Endothelial cell of umbilical vein (primary cell): ENCODE measurements around the gene DHCR7. TPM values are rescaled to one million over a fixed set of nuclear protein-coding genes. Genes with fewer than 3 reads are reported as not detected.

ENCODE experiments used
- BruUV-seq: library from RNA; stranded (reverse); fragments of 400-500 nt; replicated peaks from 2 replicates; lab custom pipeline; 2021; lab: Mats Ljungman, UMichigan
- CTCF ChIA-PET: fragments of 300-600, 350-600 bp; sonication (Branson Sonifier 250); formaldehyde crosslinking; loops from one replicate; lab custom pipeline; 2021; ENCODE audit warnings: antibody characterized with exemption, inconsistent platforms; lab: Charles Lee
- POLR2A ChIA-PET: fragments of 300-600, 350-600 bp; sonication (Branson Sonifier 250); formaldehyde crosslinking; loops from one replicate; lab custom pipeline; 2021; ENCODE audit warnings: antibody characterized with exemption, inconsistent platforms; lab: Charles Lee
- DNase-seq: peaks from one replicate; pipeline ENCODE4 v3.0.0-alpha.2; 2011; ENCODE audit warnings: low read depth, low spot score
- FAIRE-seq: peaks from 2 replicates; lab custom pipeline; 2011; peaks lifted over from hg19 to GRCh38; lab: Jason Lieb, UNC
- H2AFZ ChIP-seq: 2 replicates; pipeline ENCODE4 v1.6.0; 2012; ENCODE audit warnings: low read depth, low read length, control low read depth, inconsistent platforms
- H3K27ac ChIP-seq: 2 replicates; pipeline ENCODE4 v1.5.1; 2011; ENCODE audit warnings: low read depth, mild to moderate bottlenecking, control low read depth, low read length, moderate library complexity; ENCODE audit not compliant: insufficient read depth
- H3K27me3 ChIP-seq, 2 experiments: 2 replicates each; pipeline versions ENCODE4 v1.6.0 to v1.6.1; 2011; ENCODE audit warnings: low read length in 2 of 2, mixed read lengths in 1 of 2; ENCODE audit not compliant: control insufficient read depth in 2 of 2, insufficient read depth in 2 of 2
- H3K36me3 ChIP-seq, 2 experiments: 2 replicates in 1 of 2; 3 replicates in 1 of 2; pipeline ENCODE4 v1.5.1; 2011; ENCODE audit warnings: low read length in 2 of 2, mild to moderate bottlenecking in 1 of 2, moderate library complexity in 1 of 2; ENCODE audit not compliant: control insufficient read depth in 2 of 2, insufficient read depth in 2 of 2; ENCODE audit errors: extremely low read depth in 1 of 2
- H3K4me1 ChIP-seq: 3 replicates; pipeline ENCODE4 v1.5.1; 2011; ENCODE audit warnings: mild to moderate bottlenecking, low read length; ENCODE audit not compliant: control insufficient read depth, insufficient read depth; ENCODE audit errors: extremely low read depth
- H3K4me2 ChIP-seq: 2 replicates; pipeline ENCODE4 v1.6.1; 2011; ENCODE audit warnings: low read length, control low read depth, mixed read lengths; ENCODE audit not compliant: insufficient read depth
- H3K4me3 ChIP-seq, 3 experiments: fragments of 200-600 bp in 1 of 3; sonication (generic), shearing (Covaris generic) in 1 of 3; replicated peaks in 1 of 3; 2 replicates each; pipeline ENCODE4 v1.5.1; 2011 to 2016; ENCODE audit warnings: control low read depth in 3 of 3, low read length in 3 of 3, mild to moderate bottlenecking in 2 of 3, inconsistent platforms in 1 of 3, low read depth in 1 of 3, moderate library complexity in 1 of 3; ENCODE audit not compliant: insufficient read depth in 1 of 3
- H3K79me2 ChIP-seq: 2 replicates; pipeline ENCODE4 v1.6.0; 2012; ENCODE audit warnings: low read length, inconsistent platforms; ENCODE audit not compliant: control insufficient read depth, insufficient read depth
- H3K9ac ChIP-seq: replicated peaks from 2 replicates; pipeline ENCODE3; 2011; ENCODE audit warnings: low read length, control low read depth; ENCODE audit not compliant: insufficient read depth; ENCODE audit errors: extremely low read depth
- H3K9me1 ChIP-seq: replicated peaks from 3 replicates; pipeline ENCODE4 v1.6.0; 2011; ENCODE audit warnings: mild to moderate bottlenecking, low read length; ENCODE audit not compliant: control insufficient read depth, insufficient read depth; ENCODE audit errors: extremely low read depth
- H3K9me3 ChIP-seq: replicated peaks from 2 replicates; pipeline ENCODE4 v1.5.1; 2012; ENCODE audit warnings: low read length, inconsistent platforms; ENCODE audit not compliant: control insufficient read depth, insufficient read depth
- H4K20me1 ChIP-seq: replicated peaks from 2 replicates; pipeline ENCODE3; 2011; ENCODE audit warnings: mild to moderate bottlenecking, low read length; ENCODE audit not compliant: control insufficient read depth, insufficient read depth; ENCODE audit errors: extremely low read depth
- CTCF ChIP-seq, 2 donors: IDR thresholded peaks; 1 replicate in 1 of 2; 2 replicates in 1 of 2; pipeline ENCODE4 v1.5.1; 2011; ENCODE audit warnings: low read length in 2 of 2, mild to moderate bottlenecking in 2 of 2, moderate library complexity in 2 of 2, control low read depth in 1 of 2, inconsistent platforms in 1 of 2, low read depth in 1 of 2; ENCODE audit not compliant: insufficient read depth in 1 of 2; ENCODE audit errors: extremely low read depth in 1 of 2
- EZH2 ChIP-seq: IDR thresholded peaks from 2 replicates; pipeline ENCODE4 v1.6.1; 2012; ENCODE audit warnings: borderline replicate concordance, low read depth, mild to moderate bottlenecking, moderate library complexity, low read length, inconsistent platforms; ENCODE audit not compliant: severe bottlenecking
- FOS ChIP-seq: IDR thresholded peaks from 2 replicates; pipeline ENCODE4 v1.6.1; 2011; ENCODE audit warnings: mild to moderate bottlenecking, low read length, moderate library complexity, borderline replicate concordance; ENCODE audit not compliant: insufficient read depth
- GATA2 ChIP-seq: IDR thresholded peaks from 2 replicates; pipeline ENCODE4 v1.7.0; 2011; ENCODE audit warnings: low read depth, mild to moderate bottlenecking, moderate library complexity, mixed read lengths, low read length; ENCODE audit not compliant: insufficient read length, insufficient read depth
- JUN ChIP-seq: IDR thresholded peaks from 2 replicates; pipeline ENCODE4 v1.6.1; 2011; ENCODE audit warnings: borderline replicate concordance, low read depth; ENCODE audit not compliant: insufficient read length, insufficient read depth
- MYC ChIP-seq: IDR thresholded peaks from one replicate; pipeline ENCODE4 v1.6.1; 2011; ENCODE audit warnings: mild to moderate bottlenecking, low read depth, low read length
- POLR2A ChIP-seq: IDR thresholded peaks from 2 replicates; pipeline ENCODE4 v1.6.1; 2012; ENCODE audit warnings: low read depth, mild to moderate bottlenecking, control low read depth, low read length
- POLR2AphosphoS5 ChIP-seq: IDR thresholded peaks from 2 replicates; pipeline ENCODE4 v1.6.1; 2012; ENCODE audit warnings: low read depth, mild to moderate bottlenecking, control low read depth, low read length, moderate library complexity; ENCODE audit not compliant: insufficient read depth
- dilution Hi-C: fragments of 300-500 bp; cut with MboI; formaldehyde crosslinking; loops from one replicate; pipeline ENCODE4 v1.15.0; 2019; ENCODE audit warnings: low sequenced_read_pairs; ENCODE audit not compliant: extremely low pct_ligation_motif_present
- intact Hi-C: fragments of 100-400 bp; cut with micrococcal nuclease; formaldehyde crosslinking; loops from one replicate; pipeline ENCODE4 v1.10.0; 2022
- polyA plus RNA-seq, 4 experiments: library from polyadenylated mRNA; depleted of rRNA in 3 of 4; stranded (reverse) in 3 of 4; unstranded in 1 of 4; fragments of >200 nt; gene quantifications; 2 replicates each; pipeline versions ENCODE4 v1.2.1 to v1.2.3, GENCODE V29; 2011 to 2012; ENCODE audit warnings: missing spikeins in 1 of 4
- total RNA-seq: library from RNA; stranded (reverse); gene quantifications from 2 replicates; pipeline ENCODE4 v1.2.3, GENCODE V29; 2021
- TF ChIP-seq, protein P1 (sequence below): IDR thresholded peaks from 2 replicates; pipeline ENCODE4 v1.6.1; 2011; ENCODE audit not compliant: insufficient read depth, insufficient read length

DHCR7 gene
- total and polyA plus RNA-seq, 2 donors (not counting 3 experiments of a cell fraction or from before 2014, with no cell fraction given): 171 to 175 TPM

- FAIRE-seq (no peak), DNase-seq (no peak)
- H3K4me2 ChIP-seq: no peak overlapping the region
- H2AFZ ChIP-seq: no peak overlapping the region
- no peaks in the 10 kb centered on the region for H3K9me3 ChIP-seq
- dilution Hi-C loops: no loop called here
- no peaks in the 10 kb centered on the region for H3K79me2 ChIP-seq
- intact Hi-C loops: no loop called here
- peaks cover 20 to 47% of the 10 kb centered on the region in 2 experiments for H3K36me3 ChIP-seq
- BruUV-seq: no TSS peak
- H3K4me3 ChIP-seq: no peak overlapping the region
- H3K4me1 ChIP-seq: no peaks in the 10 kb centered on the region
- H3K9me1 ChIP-seq: no peaks in the 10 kb centered on the region
- H3K27ac ChIP-seq: no peak overlapping the region
- TF ChIP-seq EZH2: no peak
- TF ChIP-seq, protein P1, sequence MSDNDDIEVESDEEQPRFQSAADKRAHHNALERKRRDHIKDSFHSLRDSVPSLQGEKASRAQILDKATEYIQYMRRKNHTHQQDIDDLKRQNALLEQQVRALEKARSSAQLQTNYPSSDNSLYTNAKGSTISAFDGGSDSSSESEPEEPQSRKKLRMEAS: no peak
- no peak for TF ChIP-seq POLR2AphosphoS5
- no peak for TF ChIP-seq GATA2
- TF ChIP-seq FOS: no peak
- no peak for TF ChIP-seq POLR2A
- TF ChIP-seq JUN: no peak
- no peak for TF ChIP-seq MYC
- no peak for TF ChIP-seq CTCF (IDR thresholded peaks at IDR 0.05; ENCODE audit: extremely low read depth in 1 of 2, insufficient read depth in 1 of 2, low read depth in 1 of 2, low read length in 2 of 2)
- H3K9ac ChIP-seq: no peak overlapping the region
- H3K27me3 ChIP-seq: no peaks in the 10 kb centered on the region
- CTCF ChIA-PET: no interaction called here
- POLR2A ChIA-PET: no interaction called here
- H4K20me1 ChIP-seq: no peaks in the 10 kb centered on the region
Measured at GRCh38 chr11:71473793-71474080, 25.5 kb upstream of the DHCR7 start.
